GM18511 (cell line): ENCODE results near the gene UGDH.
A peak's percentile ranks its signal among the peaks of the same experiment; 100 is the strongest.
"Not testable (repeated sequence)": the region's sequence is repeated elsewhere in the genome, so short reads cannot be mapped to it uniquely, and the experiment has no call there.

Source experiments
- ATAC-seq: cut with Tn5 transposase; IDR thresholded peaks from one replicate; pipeline ENCODE4 v1.9.1; 2021; ENCODE audit warnings: mild to moderate bottlenecking, moderate library complexity; ENCODE audit not compliant: unreplicated experiment

Gene UGDH

DNA sequence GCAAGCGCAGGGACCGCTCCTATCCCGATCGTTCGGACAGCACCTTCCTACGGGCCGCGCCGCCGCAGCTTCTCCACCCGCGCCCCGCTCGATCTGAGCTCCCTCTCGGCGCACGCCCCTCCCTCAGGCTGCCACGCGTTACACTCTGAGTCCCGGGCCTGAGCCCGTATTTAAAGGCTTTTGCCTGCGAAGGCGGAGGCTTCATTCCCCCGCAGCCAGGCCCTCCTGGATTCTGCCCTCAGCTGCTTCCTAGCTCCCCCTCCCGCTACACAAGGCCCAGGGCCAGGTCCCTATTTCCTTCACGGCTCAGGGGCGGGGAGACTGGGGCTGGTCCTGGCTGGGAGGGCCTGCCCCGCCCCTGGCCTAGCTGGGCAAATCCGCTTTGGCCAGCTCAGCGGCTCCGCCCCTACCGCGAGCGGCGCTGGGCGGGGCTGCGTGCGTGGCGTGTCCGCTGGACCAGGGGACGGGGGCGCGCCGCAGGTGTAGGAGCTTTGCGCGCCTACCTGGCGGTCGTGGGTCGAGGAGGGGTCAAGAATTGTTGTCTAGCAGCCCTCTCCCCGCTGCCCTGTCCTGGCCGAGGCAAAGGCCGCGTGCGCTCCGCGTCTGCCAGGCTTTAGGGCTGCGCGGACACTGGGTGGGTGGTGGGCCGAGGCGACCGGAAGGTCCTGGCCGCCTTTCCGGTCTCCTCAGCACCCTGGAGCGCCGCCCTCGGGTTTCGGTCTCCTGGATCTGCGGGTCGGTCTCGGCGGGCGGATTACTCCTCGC lies at the start of gene UGDH:
UGDH (minus strand) TSS at position 144 of the 765 bp plus-strand sequence. CDS start 5,927 bp downstream, outside the sequence.
- ATAC-seq, result peak; percentile 98

DNA sequence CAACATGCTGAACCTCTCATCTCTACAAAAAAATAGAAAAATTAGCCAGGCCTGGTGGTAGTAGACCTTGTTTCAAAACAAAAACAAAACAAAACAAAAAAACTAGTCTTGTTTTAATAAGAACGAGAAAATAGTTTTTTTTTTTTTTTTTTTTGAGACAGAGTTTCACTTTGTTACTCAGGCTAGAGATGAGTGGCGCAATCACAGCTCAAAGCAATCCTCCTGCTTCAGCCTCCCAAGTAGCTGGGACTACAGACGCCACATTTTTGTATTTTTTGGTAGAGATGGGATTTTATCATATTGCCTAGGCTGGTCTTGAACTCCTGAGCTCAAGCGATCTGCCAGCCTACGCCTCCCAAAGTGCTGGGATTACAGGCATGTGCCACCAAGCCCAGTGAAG lies 47.7 kb upstream of the UGDH start:
- ATAC-seq, result no peak

DNA sequence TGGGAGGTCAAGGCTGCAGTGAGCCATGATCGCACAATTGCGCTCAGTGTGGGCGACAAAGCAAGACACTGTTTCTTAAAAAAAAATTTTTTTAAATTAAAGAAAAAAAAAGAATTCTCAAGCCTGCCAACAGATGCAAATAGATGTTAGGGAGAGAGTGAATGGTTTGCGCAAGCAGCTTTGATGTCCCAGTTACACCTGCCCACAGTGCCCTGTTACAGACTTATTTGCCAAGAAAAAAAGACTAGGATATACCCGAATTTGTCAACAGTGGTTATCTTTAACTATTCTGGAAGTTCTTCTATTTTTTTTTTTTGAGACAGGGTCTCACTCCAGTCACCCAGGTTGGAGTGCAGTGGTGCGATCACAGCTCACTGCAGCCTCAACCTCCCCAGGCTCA lies 44.3 kb upstream of the UGDH start:
- ATAC-seq, result no peak

DNA sequence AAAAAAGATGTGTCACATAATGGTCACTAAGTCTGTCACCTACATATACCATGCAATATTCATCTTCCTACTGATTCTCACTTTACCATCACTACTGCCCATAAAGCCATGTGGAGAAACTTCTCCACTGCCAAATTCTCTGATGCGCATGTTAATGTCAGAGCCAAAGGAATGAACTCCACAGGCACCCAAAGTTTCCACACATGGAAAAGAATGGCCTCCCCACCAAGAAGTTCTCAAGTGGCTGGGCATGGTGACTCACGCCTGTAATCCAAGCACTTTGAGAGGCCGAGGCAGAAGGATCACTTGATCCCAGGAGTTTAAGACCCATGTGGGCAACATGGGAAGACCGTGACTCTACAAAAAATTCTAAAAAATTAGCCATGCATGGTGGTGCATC lies 43.8 kb upstream of the UGDH start:
- ATAC-seq, result no peak

DNA sequence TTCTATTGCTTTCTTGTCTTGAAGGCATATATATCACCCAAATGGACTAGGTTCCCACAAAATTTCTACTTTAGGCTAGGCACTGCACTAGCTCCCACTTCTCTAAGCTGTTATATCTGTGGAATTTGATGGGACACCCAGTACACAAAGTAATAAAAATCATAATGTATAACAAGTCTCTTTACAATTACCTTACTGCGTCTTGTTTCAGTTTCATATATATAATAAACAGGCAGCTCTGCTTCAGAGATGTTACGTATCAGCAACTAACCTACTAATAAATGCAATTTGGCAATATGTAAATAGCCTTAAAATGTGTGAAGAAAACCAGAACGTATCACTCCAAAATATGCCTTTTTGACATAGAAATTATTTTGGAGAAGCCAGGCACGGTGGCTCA lies 42.0 kb upstream of the UGDH start:
- no peak for ATAC-seq

DNA sequence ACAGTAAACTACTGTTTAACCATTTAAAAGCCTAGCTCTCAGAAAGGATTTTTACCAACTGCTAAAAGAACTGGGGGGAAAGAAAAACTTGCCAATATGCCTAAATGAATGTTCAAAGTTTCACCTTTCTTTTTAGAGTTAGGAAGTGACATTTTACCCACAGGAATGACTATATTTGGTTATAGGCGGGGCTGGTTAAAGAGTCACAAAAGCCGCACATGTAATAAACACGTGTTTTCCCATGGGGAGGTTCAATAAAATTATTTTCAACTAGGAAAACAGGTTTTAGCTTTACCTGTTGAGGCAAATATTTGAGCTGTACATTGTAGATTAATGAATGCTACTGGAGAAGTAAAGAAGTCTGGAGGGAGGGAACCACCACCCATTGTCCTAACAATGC lies 41.6 kb upstream of the UGDH start:
- ATAC-seq, result no peak

DNA sequence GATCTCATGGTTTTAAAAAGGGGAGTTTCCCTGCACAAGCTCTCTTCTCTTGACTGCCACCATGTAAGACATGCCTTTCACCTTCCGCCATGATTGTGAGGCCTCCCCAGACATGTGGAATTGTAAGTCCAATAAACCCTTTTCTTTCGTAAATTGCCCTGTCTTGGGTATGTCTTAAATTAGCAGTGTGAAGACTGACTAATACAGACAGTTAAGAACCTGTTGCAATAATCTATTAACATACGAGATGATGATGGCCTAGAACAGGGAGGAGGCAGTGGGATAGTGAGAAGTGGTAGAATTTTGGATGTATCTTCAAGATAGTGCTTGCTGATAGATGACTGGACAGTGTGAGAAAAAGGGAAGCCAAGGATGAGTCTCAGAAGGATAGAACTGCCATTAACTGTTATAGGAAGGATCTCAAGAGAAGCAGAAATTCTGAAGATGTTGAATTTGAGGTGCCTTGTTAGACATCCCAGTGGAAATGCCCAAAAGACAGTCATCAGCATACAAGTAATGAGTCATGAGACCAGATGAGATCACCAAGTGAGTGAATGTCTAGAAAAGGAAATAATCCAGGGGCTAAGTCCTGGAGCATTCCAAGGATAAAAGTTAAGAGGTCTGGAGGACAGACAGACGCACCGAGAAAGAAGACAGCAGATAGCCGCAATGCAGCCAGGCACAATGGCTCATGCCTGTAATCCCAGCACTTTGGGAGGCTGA lies 38.8 kb upstream of the UGDH start:
- ATAC-seq, result no peak

DNA sequence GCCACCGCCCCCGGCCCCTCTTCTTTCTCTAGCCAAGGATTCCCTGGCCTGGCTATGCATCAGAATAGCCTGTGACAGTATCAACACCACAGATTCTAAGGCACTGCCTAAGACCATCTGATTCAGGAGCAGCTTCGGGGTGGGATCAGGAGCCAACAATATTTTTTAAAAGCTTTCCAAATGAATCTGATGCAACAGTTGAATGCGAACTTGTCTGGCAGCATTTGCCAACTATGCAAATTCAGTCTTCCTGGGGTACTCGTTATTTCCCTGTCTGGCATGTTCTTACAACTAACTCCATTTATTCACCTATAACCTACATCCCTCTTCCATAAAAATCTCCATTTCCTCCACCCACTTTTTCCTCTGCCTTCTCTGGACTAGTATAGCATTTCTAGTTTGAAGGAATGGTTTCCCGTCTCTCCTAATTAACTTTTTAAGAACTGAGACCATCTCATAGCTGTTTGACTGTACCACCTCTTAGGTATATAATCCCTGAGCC lies 36.2 kb upstream of the UGDH start:
- no peak for ATAC-seq

DNA sequence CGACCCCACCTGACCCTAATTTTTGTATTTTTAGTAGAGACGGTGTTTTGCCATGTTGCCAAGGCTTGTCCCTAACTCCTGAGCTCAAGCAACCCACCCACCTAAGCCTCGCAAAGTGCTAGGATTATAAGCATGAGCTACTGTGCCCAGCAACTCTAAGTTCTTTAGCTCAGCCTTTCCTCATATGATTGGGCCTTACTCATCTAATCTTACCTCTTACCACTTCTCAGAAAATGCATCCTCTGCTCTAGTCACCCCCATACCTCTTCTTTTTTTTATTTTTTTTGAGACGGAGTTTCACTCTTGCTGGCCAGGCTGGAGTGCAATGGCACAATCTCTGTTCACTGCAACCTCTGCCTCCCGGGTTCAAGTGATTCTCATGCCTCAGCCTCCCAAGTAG lies 35.6 kb upstream of the UGDH start:
- ATAC-seq, result no peak

DNA sequence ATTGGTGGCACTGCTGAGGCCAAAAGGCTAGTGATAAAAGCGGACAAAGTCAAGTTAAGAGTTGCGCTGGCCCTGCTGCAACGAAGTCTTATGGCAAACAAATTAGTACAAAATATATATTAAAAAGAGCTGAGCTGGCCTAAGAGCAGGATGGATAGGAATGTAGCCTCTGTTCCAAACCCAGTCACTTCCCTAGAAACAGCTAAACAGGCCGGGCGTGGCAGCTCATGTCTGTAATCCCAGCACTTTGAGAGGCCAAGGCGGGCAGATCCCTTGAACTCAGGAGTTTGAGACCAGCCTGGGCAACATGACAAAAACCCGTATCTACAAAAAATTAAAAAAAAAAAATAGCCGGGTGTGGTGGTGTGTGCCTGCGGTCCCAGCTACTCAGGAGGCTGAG lies 32.4 kb upstream of the UGDH start:
- no peak for ATAC-seq

DNA sequence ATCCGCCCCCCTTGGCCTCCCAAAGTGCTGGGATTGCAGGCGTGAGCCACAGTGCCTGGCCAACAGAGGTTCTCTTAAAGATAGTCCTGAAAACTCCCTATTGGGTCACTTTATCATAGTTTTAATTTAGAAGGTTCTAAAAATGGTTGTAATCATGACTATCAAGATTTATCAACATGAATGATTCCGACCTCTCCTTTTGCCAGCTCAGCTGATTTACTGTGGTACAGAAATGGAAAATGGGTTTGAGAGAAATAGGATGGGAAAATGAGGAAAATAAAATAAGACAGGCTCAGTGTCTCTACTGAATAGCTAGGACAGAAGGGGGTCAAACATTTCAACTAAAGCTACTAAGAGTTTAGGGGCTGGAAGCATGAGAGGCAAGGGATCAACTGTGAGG lies 28.2 kb upstream of the UGDH start:
- no peak for ATAC-seq

DNA sequence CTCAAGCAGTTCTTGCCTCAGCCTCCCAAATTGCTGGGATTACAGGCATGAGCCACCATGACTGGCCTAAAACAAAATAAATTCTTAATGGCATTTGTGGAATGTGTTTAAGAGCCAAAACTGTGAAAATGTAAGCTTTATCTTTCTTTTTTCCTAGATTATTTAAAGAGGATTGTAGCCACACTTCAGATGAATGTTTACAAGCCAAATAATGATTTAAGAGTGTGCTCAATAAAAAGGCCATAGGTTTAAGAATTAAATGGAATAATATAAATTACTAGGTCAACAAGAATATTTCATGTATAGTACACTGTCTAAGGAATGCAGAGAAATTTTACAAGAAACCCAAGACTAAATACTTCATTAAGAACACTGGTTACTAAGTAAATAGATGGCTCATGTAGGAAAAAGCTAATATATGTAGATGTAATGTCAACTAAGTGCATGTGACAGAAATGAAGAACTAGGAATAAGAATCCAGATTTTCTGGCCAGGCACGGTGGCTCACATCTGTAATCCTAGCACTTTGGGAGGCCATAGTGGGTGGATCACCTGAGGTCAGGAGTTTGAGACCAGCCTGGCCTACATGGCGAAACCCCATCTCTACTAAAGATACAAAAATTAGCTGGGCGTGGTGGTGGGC lies 21.3 kb upstream of the UGDH start:
- ATAC-seq, result no peak

DNA sequence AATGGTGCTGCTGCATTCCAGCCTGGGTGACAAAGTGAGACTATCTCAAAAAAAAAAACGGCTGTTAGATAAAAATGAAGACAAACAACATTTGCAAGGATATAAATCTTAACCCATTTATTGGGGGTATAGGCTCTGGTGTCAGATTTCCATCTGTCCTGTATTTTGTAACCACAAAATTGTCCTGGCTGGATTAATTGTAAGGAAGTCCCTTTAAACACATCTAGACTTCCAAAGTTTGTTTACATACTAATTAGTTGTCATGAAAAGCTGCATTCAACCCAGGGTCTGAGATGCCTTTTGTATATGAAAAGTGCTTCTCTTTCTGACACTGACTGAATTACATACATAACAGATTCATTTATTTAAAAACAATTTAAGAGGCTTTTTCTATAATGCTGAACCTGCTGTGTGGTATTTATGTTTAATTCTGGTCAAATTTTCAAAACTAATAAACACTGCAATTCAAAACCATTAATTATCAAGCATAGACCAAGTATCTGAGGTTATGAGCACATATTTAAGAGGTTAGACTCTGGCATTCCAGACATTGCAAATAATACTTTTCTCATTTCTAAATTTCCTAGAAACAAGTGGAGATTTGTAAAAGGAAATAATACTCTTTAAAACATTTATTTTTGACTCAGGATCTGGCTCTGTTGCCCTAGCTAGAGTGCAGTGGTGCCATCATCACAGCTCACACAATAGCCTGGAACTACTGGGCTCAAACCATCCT lies 17.5 kb upstream of the UGDH start:
- no peak for ATAC-seq

DNA sequence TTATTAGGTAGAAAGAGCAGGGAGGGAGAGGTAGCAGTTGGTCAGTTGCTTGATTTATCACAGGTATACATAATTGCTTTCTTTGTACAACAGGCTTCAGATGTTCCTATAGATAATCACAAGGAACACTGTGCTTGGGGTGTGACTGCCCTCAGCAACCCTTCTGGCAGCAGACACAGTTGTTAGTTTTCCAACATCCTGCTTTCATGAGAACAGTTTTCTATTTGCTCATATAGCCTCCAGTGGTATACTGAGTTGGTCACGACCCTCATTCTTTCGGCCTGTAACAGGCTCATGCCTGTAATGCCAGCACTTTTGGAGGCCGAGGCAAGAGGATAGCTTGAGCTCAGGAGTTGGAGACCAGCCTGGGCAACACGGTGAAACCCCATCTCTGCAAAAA lies 16.8 kb upstream of the UGDH start:
- not testable (repeated sequence) for ATAC-seq

DNA sequence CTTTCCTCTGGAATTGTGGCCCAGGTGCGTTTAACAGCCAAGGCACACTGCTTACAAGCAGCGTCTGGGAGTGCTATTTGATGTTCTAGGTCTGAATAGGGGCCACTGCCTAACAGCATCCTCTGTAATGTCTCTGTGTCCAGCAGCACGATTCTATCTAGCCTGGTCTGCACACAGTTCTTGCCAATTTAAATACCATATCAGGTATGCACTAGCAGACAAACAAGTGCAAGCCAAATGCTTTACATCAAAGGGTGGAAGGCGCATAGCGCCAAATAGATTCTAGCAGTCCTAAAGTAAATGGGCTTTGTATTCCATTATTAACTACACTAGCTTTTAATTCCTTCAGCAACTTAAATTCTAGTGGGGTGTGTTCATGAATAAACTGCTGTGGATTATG lies 15.8 kb upstream of the UGDH start:
- ATAC-seq, result no peak

DNA sequence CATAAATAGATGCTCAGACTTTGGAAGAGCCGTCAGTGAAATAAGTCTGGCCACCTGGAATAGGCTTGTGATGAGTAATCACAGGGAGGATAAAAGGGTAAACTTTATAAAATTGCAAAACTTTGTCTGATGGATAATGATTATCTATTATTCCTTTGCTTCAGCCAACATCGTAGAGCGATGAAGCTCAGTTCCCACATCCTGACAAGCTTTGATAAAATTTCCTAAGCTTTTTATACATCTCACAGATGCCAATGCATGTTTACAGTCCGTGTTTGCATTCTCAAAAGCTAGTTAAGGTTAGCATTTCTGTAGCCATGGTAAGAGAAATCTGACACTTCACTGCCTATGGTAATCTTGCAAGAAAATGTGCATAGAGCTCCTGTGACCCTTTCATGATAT lies 15.4 kb upstream of the UGDH start:
- ATAC-seq, result no peak

DNA sequence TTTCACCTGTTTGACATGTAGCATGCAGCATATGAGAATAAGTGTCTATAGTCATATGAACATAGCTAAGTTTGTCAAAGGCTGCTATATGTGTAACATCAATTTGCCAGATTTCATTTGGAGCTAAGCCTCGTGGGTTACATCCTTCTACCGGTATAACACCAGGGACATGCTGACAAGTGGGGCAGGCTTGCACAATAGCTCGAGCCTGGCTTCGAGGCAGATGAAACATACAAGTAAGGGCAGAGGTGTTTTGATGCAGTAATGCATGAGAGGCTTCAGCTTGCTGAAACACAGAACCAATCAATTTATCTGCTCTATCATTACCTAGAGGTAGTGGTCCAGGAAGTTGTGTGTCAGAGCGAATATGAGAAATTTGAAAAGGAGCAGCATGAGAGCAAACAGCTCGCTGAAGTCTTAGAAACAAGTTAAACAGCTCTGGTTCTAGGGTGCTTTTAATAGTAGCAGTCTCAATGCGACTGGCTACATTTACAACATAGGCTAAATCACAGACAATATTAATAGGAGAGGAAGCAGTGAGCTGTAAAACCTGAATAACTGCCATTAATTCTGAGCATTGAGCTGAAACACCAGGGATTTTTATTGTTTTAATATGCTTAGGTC lies 14.9 kb upstream of the UGDH start:
- ATAC-seq, result no peak

DNA sequence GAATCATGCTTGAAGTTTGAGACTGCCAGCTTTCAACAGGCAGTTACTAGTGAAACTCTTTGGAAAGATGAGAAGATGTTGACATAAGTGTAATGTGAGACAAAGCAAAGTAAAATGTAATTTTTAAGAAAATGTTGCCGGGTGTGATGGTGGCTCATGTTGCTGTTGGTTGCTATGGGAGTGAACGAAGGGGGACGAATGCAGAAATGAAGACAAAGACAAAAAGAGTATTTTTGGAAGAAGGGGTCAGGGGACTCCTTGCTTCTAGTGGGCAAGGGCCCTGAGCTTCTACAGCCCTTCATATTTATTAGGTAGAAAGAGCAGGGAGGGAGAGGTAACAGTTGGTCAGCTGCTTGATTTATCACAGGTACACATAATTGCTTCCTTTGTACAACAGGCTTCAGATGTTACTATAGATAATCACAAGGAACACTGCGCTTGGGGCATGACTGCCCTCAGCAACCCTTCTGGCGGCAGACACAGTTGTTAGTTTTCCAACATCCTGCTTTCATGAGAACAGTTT lies 11.9 kb upstream of the UGDH start:
- no peak for ATAC-seq

DNA sequence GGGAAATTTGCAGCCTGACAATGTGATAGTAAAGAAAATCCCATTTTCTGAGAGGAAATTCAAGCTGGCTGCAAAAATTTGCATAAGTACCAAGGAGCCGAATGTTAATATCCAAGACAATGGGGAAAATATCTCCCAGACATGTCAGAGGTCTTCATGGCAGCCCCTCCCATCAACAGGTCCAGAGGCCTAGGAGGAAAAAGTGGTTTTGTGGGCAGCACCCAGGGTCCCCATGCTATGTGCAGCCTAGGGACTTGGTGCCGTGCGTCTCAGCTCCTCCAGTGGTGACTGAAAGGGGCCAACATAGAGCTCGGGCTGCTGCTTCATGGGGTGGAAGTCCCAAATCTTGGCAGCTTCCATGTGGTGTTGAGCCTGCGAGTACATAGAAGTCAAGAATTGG lies 6.3 kb upstream of the UGDH start:
- ATAC-seq, result no peak

DNA sequence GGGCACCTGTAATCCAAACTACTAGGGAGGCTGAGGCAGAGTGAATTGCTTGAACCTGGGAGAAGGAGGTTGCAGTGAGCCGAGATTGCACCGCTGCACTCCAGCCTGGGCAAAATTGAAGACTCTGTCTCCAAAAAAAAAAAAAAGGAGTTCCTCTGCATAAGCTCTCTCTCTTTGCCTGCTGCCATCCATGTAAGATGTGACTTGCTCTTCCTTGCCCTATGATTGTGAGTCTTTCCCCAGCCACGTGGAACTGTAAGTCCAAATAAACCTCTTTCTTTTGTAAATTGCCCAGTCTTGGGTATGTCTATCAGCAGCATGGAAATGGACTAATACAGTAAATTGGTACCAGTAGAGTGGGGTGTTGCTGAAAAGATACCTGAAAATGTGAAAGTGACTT lies 5.0 kb upstream of the UGDH start:
- not testable (repeated sequence) for ATAC-seq

DNA sequence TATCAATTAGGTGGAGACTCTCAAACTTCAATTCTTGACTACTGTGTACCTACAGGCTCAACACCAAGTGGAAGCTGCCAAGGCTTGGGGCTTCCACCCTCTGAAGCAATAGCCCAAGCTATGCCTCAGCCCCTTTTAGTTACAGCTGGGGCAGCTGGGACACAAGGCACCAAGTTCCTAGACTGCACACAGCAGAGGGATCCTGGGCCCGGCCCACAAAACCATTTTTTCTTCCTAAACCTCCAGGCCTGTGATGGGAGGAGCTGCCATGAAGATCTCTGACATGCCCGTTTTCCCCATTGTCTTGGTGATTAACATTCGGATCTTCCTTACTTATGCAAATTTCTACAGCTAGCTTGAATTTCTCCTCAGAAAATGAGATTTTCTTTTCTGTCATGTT lies 3.4 kb upstream of the UGDH start:
- ATAC-seq, result no peak
